ENCODE data around the gene DNMT1. TPM values are rescaled to one million over a fixed set of nuclear protein-coding genes. Genes with fewer than 3 reads are reported as not detected.

DNMT1 gene
- total and polyA plus RNA-seq, 2 donors (not counting 1 experiment from before 2014, with no cell fraction given) = 53.0 to 119 TPM

DNA sequence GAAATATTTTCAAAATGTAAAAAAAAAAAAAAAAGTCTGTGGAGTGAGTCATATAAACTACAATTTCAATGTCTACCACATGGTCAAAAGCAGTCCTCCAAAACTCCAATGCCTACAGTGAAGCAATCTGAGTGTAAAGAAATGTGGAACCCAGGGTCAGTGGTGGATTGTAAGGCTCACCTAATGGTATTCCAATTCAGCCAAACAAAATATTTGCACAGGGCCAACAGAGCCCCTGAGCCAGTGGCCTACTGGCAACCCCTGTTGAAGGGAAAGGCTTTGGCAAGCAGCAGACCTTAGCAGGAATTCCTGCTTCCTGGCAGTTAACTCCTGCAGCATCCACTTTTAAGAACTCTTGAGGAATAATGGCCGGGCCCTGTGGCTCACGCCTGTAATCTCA, 3.4 kb downstream of the DNMT1 start:
- Histone ChIP-seq H4K20me1 (ENCODE audit: control insufficient read depth, insufficient read depth, low read length, poor library complexity, severe bottlenecking) (peaks cover 40% of the 10 kb centered on the region), H3K36me3 (replicated peaks in 1 of 2; ENCODE audit: control extremely low read depth in 1 of 2, control insufficient read depth in 1 of 2, extremely low read depth in 1 of 2, insufficient read depth in 2 of 2, low read length in 1 of 2) (no peaks in the 10 kb centered on the region), H3K27me3 (replicated peaks in 1 of 4; ENCODE audit: control extremely low read depth in 1 of 4, control insufficient read depth in 3 of 4, insufficient read depth in 4 of 4, low read length in 3 of 4) (no peaks in the 10 kb centered on the region), H3K4me1 (ENCODE audit: control insufficient read depth in 2 of 2, insufficient read depth in 2 of 2, low read length in 2 of 2) (peaks cover 14 to 20% of the 10 kb centered on the region in 2 donors), H3K9me3 (ENCODE audit: control extremely low read depth in 1 of 3, control insufficient read depth in 2 of 3, insufficient read depth in 1 of 3, low read length in 2 of 3) (no peaks in the 10 kb centered on the region), H3K9ac (ENCODE audit: low read length) (no peak overlapping the region), H3K4me2 (replicated peaks; ENCODE audit: low read depth, low read length, poor library complexity, severe bottlenecking) (no peak overlapping the region), H3K27ac (ENCODE audit: low read length in 2 of 2) (no peak overlapping the region), H2AFZ (ENCODE audit: insufficient read depth, low read depth, low read length, poor library complexity, severe bottlenecking) (no peak overlapping the region), H3K4me3 (ENCODE audit: control extremely low read depth in 1 of 5, extremely low read depth in 1 of 5, insufficient read depth in 1 of 5, low read depth in 2 of 5, low read length in 4 of 5) (no peak overlapping the region), H3K79me2 (ENCODE audit: control insufficient read depth, insufficient read depth, low read length) (peaks cover 67% of the 10 kb centered on the region)
- 88% methylated on average over 2 of the region's 2 CpGs for WGBS (ENCODE audit: insufficient coverage)
- Mint-ChIP-seq H3K27ac (no peak overlapping the region), H3K27me3 (no peaks in the 10 kb centered on the region), H3K4me1 (peaks cover 30% of the 10 kb centered on the region), H3K9me3 (ENCODE audit: insufficient read depth) (no peaks in the 10 kb centered on the region), H3K4me3 (no peak overlapping the region)
- intact Hi-C loops (cut with micrococcal nuclease) = loop anchor here (10.0 kb wide), 2 partner anchors 107 to 257 kb away; partner anchors contain the start of genes OLFM2 and SHFL
- TF ChIP-seq, protein P1, sequence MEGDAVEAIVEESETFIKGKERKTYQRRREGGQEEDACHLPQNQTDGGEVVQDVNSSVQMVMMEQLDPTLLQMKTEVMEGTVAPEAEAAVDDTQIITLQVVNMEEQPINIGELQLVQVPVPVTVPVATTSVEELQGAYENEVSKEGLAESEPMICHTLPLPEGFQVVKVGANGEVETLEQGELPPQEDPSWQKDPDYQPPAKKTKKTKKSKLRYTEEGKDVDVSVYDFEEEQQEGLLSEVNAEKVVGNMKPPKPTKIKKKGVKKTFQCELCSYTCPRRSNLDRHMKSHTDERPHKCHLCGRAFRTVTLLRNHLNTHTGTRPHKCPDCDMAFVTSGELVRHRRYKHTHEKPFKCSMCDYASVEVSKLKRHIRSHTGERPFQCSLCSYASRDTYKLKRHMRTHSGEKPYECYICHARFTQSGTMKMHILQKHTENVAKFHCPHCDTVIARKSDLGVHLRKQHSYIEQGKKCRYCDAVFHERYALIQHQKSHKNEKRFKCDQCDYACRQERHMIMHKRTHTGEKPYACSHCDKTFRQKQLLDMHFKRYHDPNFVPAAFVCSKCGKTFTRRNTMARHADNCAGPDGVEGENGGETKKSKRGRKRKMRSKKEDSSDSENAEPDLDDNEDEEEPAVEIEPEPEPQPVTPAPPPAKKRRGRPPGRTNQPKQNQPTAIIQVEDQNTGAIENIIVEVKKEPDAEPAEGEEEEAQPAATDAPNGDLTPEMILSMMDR (IDR thresholded peaks at IDR 0.05) = no peak
- TF ChIP-seq EZH2 (IDR thresholded peaks at IDR 0.05; ENCODE audit: borderline replicate concordance, insufficient read depth, low read depth, low read length, poor library complexity, severe bottlenecking) = no peak
- ChIA-PET POLR2A (interaction anchor here (0.6 to 0.7 kb wide), 2 partner anchors 11 to 44 kb away, joined by 3 to 6 read pairs; no protein-coding TSS in a partner anchor), CTCF (no interaction called here)
- DNase-seq = no peak
- ATAC-seq (ENCODE audit: low read depth) = no peak

DNA sequence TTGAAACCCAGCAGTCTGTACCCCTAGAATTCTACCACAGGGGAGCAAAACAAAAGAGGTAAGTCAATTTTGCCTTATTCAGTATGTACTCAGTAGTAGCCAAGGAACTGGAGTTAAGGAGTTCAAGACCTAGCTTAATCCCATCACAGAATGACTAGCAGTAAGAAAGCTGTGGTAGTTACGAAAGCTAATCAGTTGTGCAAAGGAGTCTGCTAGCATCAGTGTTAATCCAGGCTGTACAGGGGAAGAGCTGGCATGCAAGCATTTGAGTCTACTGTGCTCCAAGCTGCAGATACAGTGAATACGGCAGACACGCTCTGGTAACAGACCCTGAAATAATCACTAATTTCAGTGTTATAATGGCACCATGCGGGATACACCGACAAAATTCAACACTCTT, 4.7 kb downstream of the DNMT1 start:
- Mint-ChIP-seq H3K27me3 (no peaks in the 10 kb centered on the region), H3K27ac (no peak overlapping the region), H3K9me3 (ENCODE audit: insufficient read depth) (no peaks in the 10 kb centered on the region), H3K4me3 (no peak overlapping the region), H3K4me1 (peaks cover 27% of the 10 kb centered on the region)
- Histone ChIP-seq H2AFZ (ENCODE audit: insufficient read depth, low read depth, low read length, poor library complexity, severe bottlenecking) (no peak overlapping the region), H3K27ac (ENCODE audit: low read length in 2 of 2) (no peak overlapping the region), H3K4me2 (replicated peaks; ENCODE audit: low read depth, low read length, poor library complexity, severe bottlenecking) (no peak overlapping the region), H3K27me3 (replicated peaks in 1 of 4; ENCODE audit: control extremely low read depth in 1 of 4, control insufficient read depth in 3 of 4, insufficient read depth in 4 of 4, low read length in 3 of 4) (no peaks in the 10 kb centered on the region), H3K4me1 (ENCODE audit: control insufficient read depth in 2 of 2, insufficient read depth in 2 of 2, low read length in 2 of 2) (peaks cover 11 to 16% of the 10 kb centered on the region in 2 donors), H3K9ac (ENCODE audit: low read length) (no peak overlapping the region), H4K20me1 (ENCODE audit: control insufficient read depth, insufficient read depth, low read length, poor library complexity, severe bottlenecking) (peaks cover 43% of the 10 kb centered on the region), H3K4me3 (ENCODE audit: control extremely low read depth in 1 of 5, extremely low read depth in 1 of 5, insufficient read depth in 1 of 5, low read depth in 2 of 5, low read length in 4 of 5) (no peak overlapping the region), H3K9me3 (ENCODE audit: control extremely low read depth in 1 of 3, control insufficient read depth in 2 of 3, insufficient read depth in 1 of 3, low read length in 2 of 3) (no peaks in the 10 kb centered on the region), H3K36me3 (replicated peaks in 1 of 2; ENCODE audit: control extremely low read depth in 1 of 2, control insufficient read depth in 1 of 2, extremely low read depth in 1 of 2, insufficient read depth in 2 of 2, low read length in 1 of 2) (no peaks in the 10 kb centered on the region), H3K79me2 (ENCODE audit: control insufficient read depth, insufficient read depth, low read length) (peaks cover 79% of the 10 kb centered on the region)
- ATAC-seq (ENCODE audit: low read depth) (no peak), DNase-seq (no peak)
- TF ChIP-seq EZH2 (IDR thresholded peaks at IDR 0.05; ENCODE audit: borderline replicate concordance, insufficient read depth, low read depth, low read length, poor library complexity, severe bottlenecking) = no peak
- TF ChIP-seq, protein P1 (IDR thresholded peaks at IDR 0.05) = no peak
- CTCF ChIA-PET = interaction anchor here (0.7 kb wide), 1 partner anchor 719 kb away, joined by 3 read pairs; no protein-coding TSS in a partner anchor
- POLR2A ChIA-PET = no interaction called here
- intact Hi-C loops (cut with micrococcal nuclease) = loop anchor here (10.0 kb wide), 2 partner anchors 105 to 255 kb away; partner anchors contain the start of genes OLFM2 and SHFL
- 96% methylated on average over 5 of the region's 5 CpGs for WGBS (ENCODE audit: insufficient coverage)
